Cardiac muscle cell (in vitro differentiated cells and primary cell): ENCODE data around the gene SUPT4H1. TPM values are rescaled to one million over a fixed set of nuclear protein-coding genes. Genes with fewer than 3 reads are reported as not detected.

Experiments
- DNase-seq, 2 donors: peaks; one replicate each; pipeline versions ENCODE4 v3.0.0 to v3.0.0-alpha.2; 2010 to 2017; ENCODE audit warnings: low read depth in 1 of 2, low spot score in 1 of 2
- H3K27ac ChIP-seq: fragments of 200-600 bp; sonication (generic); 2 replicates; pipeline ENCODE4 v1.5.1; 2016
- H3K27me3 ChIP-seq: fragments of 200-600 bp; sonication (generic); 2 replicates; pipeline ENCODE4 v1.6.0; 2016; ENCODE audit warnings: control low read depth
- H3K36me3 ChIP-seq: fragments of 200-600 bp; sonication (generic); 2 replicates; pipeline ENCODE4 v1.5.1; 2016; ENCODE audit warnings: control low read depth
- H3K4me1 ChIP-seq: fragments of 200-600 bp; sonication (generic); 2 replicates; pipeline ENCODE4 v1.8.1; 2017; ENCODE audit warnings: low read depth, mild to moderate bottlenecking, mixed run types
- H3K4me3 ChIP-seq: fragments of 200-600 bp; sonication (generic); 2 replicates; pipeline ENCODE4 v1.5.1; 2016; ENCODE audit warnings: mild to moderate bottlenecking
- H3K9me3 ChIP-seq: fragments of 200-600 bp; sonication (generic); 2 replicates; pipeline ENCODE4 v1.5.1; 2017; ENCODE audit warnings: low read depth, mild to moderate bottlenecking, control low read depth
- polyA plus RNA-seq: library from polyadenylated mRNA; unstranded; fragments of >200 nt; fragmentation: Nextera tagmentation; extraction: Ambion mirVana; gene quantifications from 2 replicates; pipeline ENCODE4 v1.2.1, GENCODE V29; 2016
- total RNA-seq: library from RNA; depleted of rRNA; stranded (reverse); fragments of >200 nt; gene quantifications from 2 replicates; pipeline ENCODE4 v1.2.3, GENCODE V29; 2016
- TF ChIP-seq, protein P1 (sequence below): IDR thresholded peaks from 2 replicates; pipeline ENCODE4 v1.5.1; 2012; ENCODE audit warnings: low read depth, mild to moderate bottlenecking, low read length

Gene SUPT4H1
- total and polyA plus RNA-seq, 2 experiments from 2014 or later, result 97.9 to 152 TPM

- Histone ChIP-seq H3K9me3 (no peaks in the 10 kb centered on the region), H3K27me3 (no peaks in the 10 kb centered on the region), H3K27ac (no peak overlapping the region), H3K4me1 (peaks cover 19% of the 10 kb centered on the region), H3K36me3 (no peaks in the 10 kb centered on the region), H3K4me3 (no peak overlapping the region)
- DNase-seq, result no peak
- TF ChIP-seq, protein P1, sequence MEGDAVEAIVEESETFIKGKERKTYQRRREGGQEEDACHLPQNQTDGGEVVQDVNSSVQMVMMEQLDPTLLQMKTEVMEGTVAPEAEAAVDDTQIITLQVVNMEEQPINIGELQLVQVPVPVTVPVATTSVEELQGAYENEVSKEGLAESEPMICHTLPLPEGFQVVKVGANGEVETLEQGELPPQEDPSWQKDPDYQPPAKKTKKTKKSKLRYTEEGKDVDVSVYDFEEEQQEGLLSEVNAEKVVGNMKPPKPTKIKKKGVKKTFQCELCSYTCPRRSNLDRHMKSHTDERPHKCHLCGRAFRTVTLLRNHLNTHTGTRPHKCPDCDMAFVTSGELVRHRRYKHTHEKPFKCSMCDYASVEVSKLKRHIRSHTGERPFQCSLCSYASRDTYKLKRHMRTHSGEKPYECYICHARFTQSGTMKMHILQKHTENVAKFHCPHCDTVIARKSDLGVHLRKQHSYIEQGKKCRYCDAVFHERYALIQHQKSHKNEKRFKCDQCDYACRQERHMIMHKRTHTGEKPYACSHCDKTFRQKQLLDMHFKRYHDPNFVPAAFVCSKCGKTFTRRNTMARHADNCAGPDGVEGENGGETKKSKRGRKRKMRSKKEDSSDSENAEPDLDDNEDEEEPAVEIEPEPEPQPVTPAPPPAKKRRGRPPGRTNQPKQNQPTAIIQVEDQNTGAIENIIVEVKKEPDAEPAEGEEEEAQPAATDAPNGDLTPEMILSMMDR, result no peak
Measured at GRCh38 chr17:58332778-58333735, 18.9 kb downstream of the SUPT4H1 start.

GRCh38 chr17:58331815-58332777 lies 19.9 kb downstream of the SUPT4H1 start:
- no peak for DNase-seq
- TF ChIP-seq, protein P1, result no peak
- H3K9me3 ChIP-seq, result no peaks in the 10 kb centered on the region
- H3K36me3 ChIP-seq, result no peaks in the 10 kb centered on the region
- H3K4me1 ChIP-seq, result peaks cover 9% of the 10 kb centered on the region
- no peaks in the 10 kb centered on the region for H3K27me3 ChIP-seq
- no peak overlapping the region for H3K4me3 ChIP-seq
- no peak overlapping the region for H3K27ac ChIP-seq

DNA sequence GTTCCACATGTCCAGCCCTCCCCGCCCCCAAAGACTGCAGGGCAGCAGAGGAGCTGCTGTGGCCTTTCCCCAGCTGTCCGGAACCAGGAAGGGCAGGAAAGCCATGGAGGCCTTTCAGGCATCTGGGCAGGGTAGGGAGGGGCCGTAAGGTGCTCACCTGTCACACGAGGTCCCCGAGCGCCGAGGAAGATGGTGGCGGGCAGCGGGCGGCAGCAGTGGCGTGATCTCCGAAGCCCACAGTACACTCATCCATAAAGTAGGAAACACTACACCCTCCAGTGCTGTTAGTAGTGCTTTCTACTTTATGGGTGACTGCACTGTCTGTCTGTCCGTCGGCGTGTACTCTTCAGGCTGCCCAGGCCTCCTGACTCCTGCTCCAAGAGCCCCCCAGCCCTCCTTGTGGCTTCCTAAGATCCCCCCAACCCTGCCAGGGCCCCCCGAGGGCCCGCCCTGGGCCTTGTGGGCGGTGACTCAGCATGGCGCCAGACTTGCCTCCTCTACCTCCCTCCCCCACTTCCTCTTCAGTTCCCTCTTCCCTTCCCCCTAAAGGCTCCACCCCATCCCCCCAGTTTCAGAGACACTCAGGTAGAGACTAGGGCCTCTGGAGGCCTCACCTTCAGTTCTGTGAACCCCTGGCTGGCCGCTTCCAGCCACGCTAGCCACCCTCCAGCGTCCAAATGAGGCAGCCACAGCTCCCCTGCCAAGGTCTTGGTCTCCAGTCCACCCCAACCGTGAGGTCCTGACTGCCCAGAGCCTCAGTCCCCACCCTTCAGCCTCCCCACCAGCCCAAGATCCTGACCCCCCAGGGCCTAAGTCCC lies 20.8 kb downstream of the SUPT4H1 start:
- Histone ChIP-seq H3K9me3 (no peaks in the 10 kb centered on the region), H3K4me1 (peaks cover under 1% of the 10 kb centered on the region), H3K4me3 (no peak overlapping the region), H3K27ac (no peak overlapping the region), H3K36me3 (no peaks in the 10 kb centered on the region), H3K27me3 (no peaks in the 10 kb centered on the region)
- no peak for DNase-seq
- TF ChIP-seq, protein P1, result no peak

DNA sequence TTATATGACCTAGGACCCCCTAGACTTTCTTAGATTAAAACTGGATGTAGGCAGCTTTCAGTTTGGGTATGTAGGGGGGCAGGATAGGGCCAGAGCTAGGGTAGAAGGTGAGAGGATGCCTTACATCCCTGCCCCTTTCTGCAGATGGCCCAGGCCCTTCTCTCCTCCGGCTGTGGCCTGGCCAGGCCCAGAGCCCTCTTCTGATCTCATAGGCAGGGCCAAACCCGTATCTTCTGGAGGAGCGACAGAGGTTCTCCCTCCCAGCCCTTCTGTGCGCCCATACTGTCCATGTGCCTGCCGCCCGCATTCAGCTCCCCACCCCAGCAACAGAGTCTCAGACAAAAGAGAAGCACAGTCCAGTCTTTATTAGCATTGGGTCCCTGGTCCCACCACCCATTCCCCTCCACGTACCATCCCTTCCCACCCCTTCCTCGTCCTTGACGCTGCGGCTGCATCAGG lies 21.4 kb downstream of the SUPT4H1 start:
- no peak for DNase-seq
- H3K27me3 ChIP-seq, result no peaks in the 10 kb centered on the region
- TF ChIP-seq, protein P1, result no peak
- H3K27ac ChIP-seq, result no peak overlapping the region
- no peaks in the 10 kb centered on the region for H3K9me3 ChIP-seq
- H3K4me3 ChIP-seq, result no peak overlapping the region
- H3K4me1 ChIP-seq, result no peaks in the 10 kb centered on the region
- no peaks in the 10 kb centered on the region for H3K36me3 ChIP-seq
